ENCODE measurements around the gene UEVLD. TPM values are rescaled to one million over a fixed set of nuclear protein-coding genes. Genes with fewer than 3 reads are reported as not detected.

UEVLD gene
- total RNA-seq, 2 experiments from 2014 or later = 12.1 to 12.2 TPM

DNA sequence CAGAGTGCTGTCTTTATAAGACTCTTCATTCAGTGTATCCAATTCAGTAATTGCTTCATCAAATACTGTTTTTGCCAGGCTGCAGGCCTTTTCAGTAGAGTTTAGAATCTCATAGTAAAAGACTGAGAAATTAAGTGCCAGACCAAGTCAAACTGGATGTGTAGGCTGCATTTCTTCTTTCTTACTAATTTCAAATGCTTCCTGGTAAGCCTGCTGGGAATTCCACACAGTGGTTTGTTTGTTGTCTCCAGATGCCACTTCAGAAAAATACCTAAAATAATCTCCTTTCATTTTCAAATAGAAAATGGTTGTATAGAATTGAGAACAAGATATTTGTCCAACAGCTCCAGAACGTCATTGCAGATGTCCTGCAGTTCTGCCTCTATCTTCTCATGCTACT, 98.2 kb downstream of the UEVLD start:
- ChIA-PET CTCF (no interaction called here), POLR2A (no interaction called here)
- Mint-ChIP-seq H3K4me1 (no peaks in the 10 kb centered on the region), H3K9me3 (no peaks in the 10 kb centered on the region), H3K36me3 (ENCODE audit: low read depth) (peaks cover 28% of the 10 kb centered on the region), H3K4me3 (no peak overlapping the region), H3K27me3 (no peaks in the 10 kb centered on the region), H3K27ac (no peak overlapping the region)
- DNase-seq = no peak

DNA sequence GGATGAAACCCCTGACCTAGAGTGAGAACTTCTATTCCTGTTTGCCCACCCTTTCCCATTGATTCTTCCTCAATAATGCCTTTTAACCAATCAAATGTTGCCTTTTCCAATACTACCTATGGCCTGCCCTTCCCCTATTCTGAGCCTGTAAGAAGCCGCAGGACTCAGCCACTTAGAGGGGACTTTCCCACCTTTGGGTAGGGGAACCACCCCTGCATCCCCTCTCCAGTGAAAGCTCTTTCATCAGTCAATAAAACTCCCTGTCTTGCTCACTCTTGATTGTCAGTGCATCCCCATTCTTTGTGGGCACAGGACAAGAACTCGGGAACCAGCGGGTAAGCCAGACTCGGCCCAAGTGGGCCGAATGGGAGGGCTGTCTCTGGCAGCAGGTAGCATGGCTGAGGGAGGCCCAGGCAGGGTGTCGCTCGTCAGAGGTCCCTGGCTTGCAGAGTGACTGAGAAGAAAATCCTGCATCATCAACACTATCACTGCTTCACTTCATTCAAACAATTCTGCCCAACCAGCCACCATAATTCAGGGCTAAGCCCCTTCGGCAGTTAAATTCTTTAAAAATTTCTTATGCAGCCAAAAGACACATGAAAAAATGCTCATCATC, 102.5 kb downstream of the UEVLD start:
- Mint-ChIP-seq H3K9me3 (no peaks in the 10 kb centered on the region), H3K27me3 (no peaks in the 10 kb centered on the region), H3K27ac (no peak overlapping the region), H3K4me3 (no peak overlapping the region), H3K36me3 (ENCODE audit: low read depth) (peaks cover 55% of the 10 kb centered on the region), H3K4me1 (no peaks in the 10 kb centered on the region)
- DNase-seq = no peak
- ChIA-PET CTCF (no interaction called here), POLR2A (no interaction called here)

Other genes with a start within 250 kb of the UEVLD start
- gene LDHA, start 194.2 kb downstream of the UEVLD start, total RNA-seq = 100 to 1,000 TPM; 879 to 948 TPM
- gene LDHC, start 176.4 kb downstream of the UEVLD start, total RNA-seq = not detected
- gene LDHAL6A, start 132.9 kb downstream of the UEVLD start, total RNA-seq = under 1 TPM in 1 of 2 experiments, not detected in 1; 0.15 TPM
- 10 to 100 TPM; 33.1 to 53.9 TPM for gene TSG101, start 61.8 kb downstream of the UEVLD start, total RNA-seq
- 1 to 10 TPM in 1 of 2 experiments, under 1 TPM in 1; 0.67 to 1.9 TPM for gene MISFA, start 11.1 kb upstream of the UEVLD start, total RNA-seq
- gene SPTY2D1, start 45.6 kb upstream of the UEVLD start, total RNA-seq = 10 to 100 TPM; 26.9 to 31.0 TPM
- gene TMEM86A, start 110.0 kb upstream of the UEVLD start, total RNA-seq = under 1 TPM; 0.25 to 0.42 TPM
- gene IGSF22, start 137.5 kb upstream of the UEVLD start, total RNA-seq = under 1 TPM in 1 of 2 experiments, not detected in 1; 0.05 TPM
- gene PTPN5, start 203.1 kb upstream of the UEVLD start, total RNA-seq = not detected